Mucosa of rectum (tissue), 2 donors: ENCODE data around the gene OR51V1.
"Not testable (repeated sequence)": the region's sequence is repeated elsewhere in the genome, so short reads cannot be mapped to it uniquely, and the experiment has no call there.

Experiments used
- H3K27ac ChIP-seq, 2 donors: one replicate each; pipeline ENCODE4 v1.7.0; 2013; ENCODE audit warnings: inconsistent platforms in 2 of 2, low read depth in 2 of 2, low read length in 2 of 2
- H3K27me3 ChIP-seq, 2 donors: one replicate each; pipeline ENCODE4 v1.7.0; 2013; ENCODE audit warnings: low read length in 2 of 2; ENCODE audit not compliant: control insufficient read depth in 2 of 2, insufficient read depth in 2 of 2
- H3K36me3 ChIP-seq, 2 donors: one replicate each; pipeline ENCODE4 v1.7.0; 2013; ENCODE audit warnings: low read length in 2 of 2; ENCODE audit not compliant: control insufficient read depth in 2 of 2, insufficient read depth in 2 of 2
- H3K4me1 ChIP-seq, 2 donors: one replicate each; pipeline ENCODE4 v1.7.0; 2013; ENCODE audit warnings: low read length in 2 of 2, mild to moderate bottlenecking in 1 of 2; ENCODE audit not compliant: control insufficient read depth in 2 of 2, insufficient read depth in 2 of 2
- H3K4me3 ChIP-seq, 2 donors: one replicate each; pipeline ENCODE4 v1.7.0; 2013; ENCODE audit warnings: low read length in 2 of 2
- H3K9ac ChIP-seq, 2 donors: one replicate each; pipeline ENCODE4 v1.7.0; 2013; ENCODE audit warnings: low read length in 2 of 2, low read depth in 1 of 2, mild to moderate bottlenecking in 1 of 2
- H3K9me3 ChIP-seq, 2 donors: one replicate each; pipeline ENCODE4 v1.7.0; 2013; ENCODE audit warnings: low read length in 2 of 2; ENCODE audit not compliant: control insufficient read depth in 2 of 2
- donor health status: healthy.
- donor health status: Normal muscosa, but diverticular disease.

Gene OR51V1

GRCh38 chr11:5178046-5178837 lies 22.2 kb downstream of the OR51V1 start:
- no peaks in the 10 kb centered on the region for H3K36me3 ChIP-seq
- no peaks in the 10 kb centered on the region for H3K27me3 ChIP-seq
- no peak overlapping the region for H3K9ac ChIP-seq
- no peak overlapping the region for H3K4me3 ChIP-seq
- no peaks in the 10 kb centered on the region for H3K9me3 ChIP-seq
- no peaks in the 10 kb centered on the region for H3K4me1 ChIP-seq
- no peak overlapping the region for H3K27ac ChIP-seq

DNA sequence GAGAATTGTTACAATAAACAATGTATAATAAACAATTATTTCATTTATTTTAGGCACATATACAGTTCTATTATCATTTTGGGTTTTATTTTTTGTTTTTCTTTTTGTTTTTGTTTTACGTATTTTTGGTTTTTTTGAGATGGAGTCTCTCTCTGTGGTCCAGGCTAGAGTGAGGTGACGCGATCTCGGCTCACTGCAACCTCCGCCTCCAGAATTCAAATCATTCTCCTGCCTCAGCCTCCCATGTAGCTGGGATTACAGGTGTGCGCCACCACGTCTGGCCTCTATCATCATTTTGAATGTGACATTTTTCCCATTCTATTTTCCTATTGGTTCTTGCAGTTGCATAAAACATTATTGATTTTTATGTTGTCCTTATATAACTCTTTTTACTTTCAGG lies 25.5 kb downstream of the OR51V1 start:
- Histone ChIP-seq H3K27ac (no peak overlapping the region), H3K27me3 (no peaks in the 10 kb centered on the region), H3K36me3 (no peaks in the 10 kb centered on the region), H3K4me1 (no peaks in the 10 kb centered on the region), H3K9ac (no peak overlapping the region), H3K9me3 (no peaks in the 10 kb centered on the region), H3K4me3 (no peak overlapping the region)

DNA sequence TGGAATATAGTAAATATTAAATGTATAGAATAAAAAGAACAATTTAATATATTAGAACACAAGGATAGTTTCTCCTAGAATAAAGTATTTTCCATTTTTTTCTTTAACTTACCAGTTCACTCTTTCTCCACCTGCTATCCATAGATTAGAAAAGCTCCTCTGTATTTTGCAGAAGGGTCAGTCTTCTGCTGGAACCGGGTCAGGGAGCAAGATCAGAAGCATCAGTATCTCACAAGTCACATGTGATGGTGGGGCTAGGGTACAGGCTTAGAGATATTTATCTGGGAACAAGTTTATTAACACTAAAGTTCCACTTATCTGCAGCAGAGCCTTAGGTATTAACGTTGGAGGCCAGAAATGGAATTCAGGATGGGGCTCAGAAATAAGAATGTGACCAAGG lies 28.6 kb downstream of the OR51V1 start:
- H3K27ac ChIP-seq, result no peak overlapping the region
- no peaks in the 10 kb centered on the region for H3K27me3 ChIP-seq
- no peaks in the 10 kb centered on the region for H3K4me1 ChIP-seq
- H3K4me3 ChIP-seq, result no peak overlapping the region
- no peaks in the 10 kb centered on the region for H3K36me3 ChIP-seq
- H3K9me3 ChIP-seq, result no peaks in the 10 kb centered on the region
- H3K9ac ChIP-seq, result no peak overlapping the region

DNA sequence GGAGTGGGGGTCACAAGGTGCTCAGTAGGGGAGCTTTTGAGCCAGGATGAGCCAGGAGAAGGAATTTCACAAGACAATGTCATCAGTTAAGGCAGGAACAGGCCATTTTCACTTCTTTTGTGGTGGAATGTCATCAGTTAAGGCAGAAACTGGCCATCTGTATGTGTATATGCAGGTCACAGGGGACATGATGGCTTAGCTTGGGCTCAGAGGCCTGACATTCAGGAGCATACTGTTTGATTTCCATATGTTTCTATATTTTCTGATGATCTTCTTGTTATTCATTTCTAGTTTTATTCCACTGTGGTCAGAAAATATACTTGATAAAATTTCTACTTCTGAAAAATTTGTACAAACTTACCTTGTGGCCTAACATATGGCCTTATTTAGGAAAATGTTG lies 34.6 kb downstream of the OR51V1 start:
- H3K36me3 ChIP-seq, H3K9ac ChIP-seq, H3K27ac ChIP-seq, H3K4me1 ChIP-seq, H3K9me3 ChIP-seq, H3K4me3 ChIP-seq, H3K27me3 ChIP-seq: not testable (repeated sequence)

GRCh38 chr11:5164807-5165206 lies 35.7 kb downstream of the OR51V1 start:
- not testable (repeated sequence) for H3K4me1 ChIP-seq, H3K9ac ChIP-seq, H3K27me3 ChIP-seq, H3K36me3 ChIP-seq, H3K9me3 ChIP-seq, H3K4me3 ChIP-seq, H3K27ac ChIP-seq

DNA sequence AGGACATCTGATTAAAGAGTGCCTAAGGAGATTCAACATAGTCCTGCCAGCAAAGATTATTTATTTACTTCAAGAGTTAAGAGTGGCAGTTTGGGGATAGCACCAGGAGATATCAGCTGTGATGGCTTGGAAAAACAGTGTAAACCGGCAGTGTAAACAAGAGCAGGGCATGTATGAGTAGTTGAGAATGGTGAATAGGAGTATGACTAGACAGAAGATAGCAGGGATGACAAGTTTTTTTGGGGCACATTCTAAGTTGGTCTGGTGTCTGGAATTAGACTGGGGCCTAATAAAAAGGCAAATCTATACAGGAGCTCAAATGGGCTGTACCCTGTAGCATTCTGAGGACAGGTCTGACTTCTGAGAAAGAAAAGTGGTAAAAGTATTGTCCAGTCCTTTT lies 39.4 kb downstream of the OR51V1 start:
- not testable (repeated sequence) for H3K36me3 ChIP-seq, H3K9ac ChIP-seq, H3K4me3 ChIP-seq, H3K27ac ChIP-seq, H3K9me3 ChIP-seq, H3K4me1 ChIP-seq, H3K27me3 ChIP-seq

DNA sequence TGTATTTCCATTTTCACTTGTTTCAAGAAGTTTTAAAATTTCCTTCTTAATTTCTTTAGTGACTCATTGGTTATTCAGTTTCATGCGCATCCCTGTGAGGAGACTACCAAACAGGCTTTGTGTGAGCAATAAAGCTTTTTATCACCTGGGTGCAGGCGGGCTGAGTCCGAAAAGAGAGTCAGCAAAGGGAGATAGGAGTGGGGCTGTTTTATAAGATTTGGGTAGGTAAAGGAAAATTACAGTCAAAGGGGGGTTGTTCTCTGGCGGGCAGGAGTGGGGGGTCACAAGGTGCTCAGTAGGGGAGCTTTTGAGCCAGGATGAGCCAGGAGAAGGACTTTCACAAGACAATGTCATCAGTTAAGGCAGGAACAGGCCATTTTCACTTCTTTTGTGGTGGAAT lies 40.3 kb downstream of the OR51V1 start:
- not testable (repeated sequence) for H3K4me3 ChIP-seq, H3K36me3 ChIP-seq, H3K27ac ChIP-seq, H3K27me3 ChIP-seq, H3K9me3 ChIP-seq, H3K4me1 ChIP-seq, H3K9ac ChIP-seq

DNA sequence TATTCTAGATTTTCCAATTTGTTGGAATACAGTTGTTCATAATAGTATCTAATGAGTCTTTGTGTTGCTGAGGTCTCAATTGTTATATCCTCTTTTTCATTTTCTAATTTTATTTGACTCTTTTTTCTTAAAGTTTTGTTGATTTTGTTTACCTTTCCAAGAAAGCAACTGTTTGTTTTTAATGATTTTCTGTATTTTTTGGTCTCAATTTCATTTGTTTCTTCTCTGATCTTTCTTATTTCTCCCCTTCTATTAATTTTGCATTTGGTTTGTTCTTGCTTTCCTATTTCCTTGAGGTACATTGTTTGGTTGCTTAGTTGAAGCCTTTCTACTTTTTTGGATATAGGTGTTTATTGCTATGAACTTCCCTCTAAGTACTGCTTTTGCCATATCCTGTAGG lies 40.7 kb downstream of the OR51V1 start:
- Histone ChIP-seq H3K9ac (no peak overlapping the region), H3K4me3 (no peak overlapping the region), H3K4me1 (no peaks in the 10 kb centered on the region), H3K27ac (no peak overlapping the region), H3K36me3 (no peaks in the 10 kb centered on the region), H3K27me3 (no peaks in the 10 kb centered on the region), H3K9me3 (no peaks in the 10 kb centered on the region)

DNA sequence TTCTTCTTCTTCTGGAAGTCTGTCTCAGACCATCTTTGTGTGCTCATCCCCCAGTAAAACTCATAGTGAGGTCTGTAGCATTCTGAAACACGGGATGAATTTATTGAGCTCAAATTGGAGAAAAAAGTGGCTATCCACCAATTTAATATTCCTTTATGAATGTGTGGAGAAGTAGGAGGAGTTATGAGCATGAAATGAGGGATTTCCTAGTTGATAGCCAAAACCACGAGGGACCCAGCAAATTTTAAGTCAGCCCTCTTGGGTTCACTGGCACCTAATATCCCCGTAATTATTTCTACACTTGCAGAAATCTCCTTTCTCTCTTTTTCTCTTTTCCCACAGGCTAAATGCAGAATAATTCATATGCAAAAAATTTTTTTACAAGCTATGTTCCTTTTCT lies 45.8 kb downstream of the OR51V1 start, which contains the start of gene OR52A1:
Gene OR52A1 (minus strand): TSS at position 101 of the 400 bp plus-strand sequence. CDS start 2,388 bp downstream, outside the sequence.
- Histone ChIP-seq H3K4me1 (no peaks in the 10 kb centered on the region), H3K36me3 (no peaks in the 10 kb centered on the region), H3K27ac (no peak within 1 kb of the TSS), H3K9me3 (no peaks in the 10 kb centered on the region), H3K9ac (no peak within 1 kb of the TSS), H3K27me3 (no peaks in the 10 kb centered on the region), H3K4me3 (no peak within 1 kb of the TSS)

- Histone ChIP-seq H3K36me3 (no peaks in the 10 kb centered on the region), H3K27me3 (no peaks in the 10 kb centered on the region), H3K4me1 (no peaks in the 10 kb centered on the region), H3K4me3 (no peak overlapping the region), H3K9ac (no peak overlapping the region), H3K9me3 (no peaks in the 10 kb centered on the region), H3K27ac (no peak overlapping the region)
Measured at GRCh38 chr11:5153574-5154431, 46.7 kb downstream of the OR51V1 start.
